Stimulated activated naive B cell treated with anti-CD40 and anti-IgM and Interleukin-4, amounts not matched to agents 10 μg/mL and 1 μg/mL and 100 μg/mL, for 72 hours (primary cell): Measurements from ENCODE around the gene GAA.

Source experiments
- ATAC-seq, 2 donors: fragments of 150-1000 bp; cut with Tn5 transposase; replicated peaks; 2 replicates each; pipeline ENCODE4 v1.10.0; 2021; ENCODE audit warnings: moderate library complexity in 1 of 2
- DNase-seq: peaks from one replicate; pipeline ENCODE4 v3.0.0; 2021
- H3K27ac Mint-ChIP-seq: one replicate; pipeline ENCODE4 v1.8.0; 2022; ENCODE audit warnings: mild to moderate bottlenecking, mixed read lengths
- H3K27me3 Mint-ChIP-seq, 2 donors: one replicate each; pipeline ENCODE4 v1.8.0; 2022; ENCODE audit warnings: mixed read lengths in 2 of 2
- H3K36me3 Mint-ChIP-seq, 2 donors: one replicate each; pipeline ENCODE4 v1.8.0; 2022; ENCODE audit warnings: mixed read lengths in 2 of 2, mild to moderate bottlenecking in 1 of 2
- H3K4me1 Mint-ChIP-seq, 2 donors: one replicate each; pipeline ENCODE4 v1.8.0; 2022; ENCODE audit warnings: mixed read lengths in 2 of 2, mild to moderate bottlenecking in 1 of 2
- H3K4me3 Mint-ChIP-seq, 2 donors: one replicate each; pipeline ENCODE4 v1.8.0; 2022; ENCODE audit warnings: mild to moderate bottlenecking in 2 of 2, mixed read lengths in 2 of 2, moderate library complexity in 1 of 2
- H3K9me3 Mint-ChIP-seq, 2 donors: one replicate each; pipeline ENCODE4 v1.8.0; 2022; ENCODE audit warnings: mixed read lengths in 2 of 2, mild to moderate bottlenecking in 1 of 2

GAA gene

GRCh38 chr17:80091376-80091775 is 10.0 kb upstream of the GAA start:
- no peaks in the 10 kb centered on the region for H3K9me3 Mint-ChIP-seq
- peaks cover 9 to 18% of the 10 kb centered on the region in 2 donors for H3K27me3 Mint-ChIP-seq
- no peaks in the 10 kb centered on the region for H3K4me1 Mint-ChIP-seq
- no peak overlapping the region for H3K4me3 Mint-ChIP-seq
- H3K27ac Mint-ChIP-seq = no peak overlapping the region
- DNase-seq (no peak), ATAC-seq (no peak)
- no peaks in the 10 kb centered on the region for H3K36me3 Mint-ChIP-seq

- DNase-seq (no peak), ATAC-seq (no peak)
- no peak overlapping the region for H3K27ac Mint-ChIP-seq
- peaks cover 14 to 19% of the 10 kb centered on the region in 2 donors for H3K27me3 Mint-ChIP-seq
- H3K4me3 Mint-ChIP-seq = no peak overlapping the region
- H3K4me1 Mint-ChIP-seq = no peaks in the 10 kb centered on the region
- H3K9me3 Mint-ChIP-seq = no peaks in the 10 kb centered on the region
- no peaks in the 10 kb centered on the region for H3K36me3 Mint-ChIP-seq
These were observed 8.4 kb upstream of the GAA start for GRCh38 chr17:80092959-80093358.

DNA sequence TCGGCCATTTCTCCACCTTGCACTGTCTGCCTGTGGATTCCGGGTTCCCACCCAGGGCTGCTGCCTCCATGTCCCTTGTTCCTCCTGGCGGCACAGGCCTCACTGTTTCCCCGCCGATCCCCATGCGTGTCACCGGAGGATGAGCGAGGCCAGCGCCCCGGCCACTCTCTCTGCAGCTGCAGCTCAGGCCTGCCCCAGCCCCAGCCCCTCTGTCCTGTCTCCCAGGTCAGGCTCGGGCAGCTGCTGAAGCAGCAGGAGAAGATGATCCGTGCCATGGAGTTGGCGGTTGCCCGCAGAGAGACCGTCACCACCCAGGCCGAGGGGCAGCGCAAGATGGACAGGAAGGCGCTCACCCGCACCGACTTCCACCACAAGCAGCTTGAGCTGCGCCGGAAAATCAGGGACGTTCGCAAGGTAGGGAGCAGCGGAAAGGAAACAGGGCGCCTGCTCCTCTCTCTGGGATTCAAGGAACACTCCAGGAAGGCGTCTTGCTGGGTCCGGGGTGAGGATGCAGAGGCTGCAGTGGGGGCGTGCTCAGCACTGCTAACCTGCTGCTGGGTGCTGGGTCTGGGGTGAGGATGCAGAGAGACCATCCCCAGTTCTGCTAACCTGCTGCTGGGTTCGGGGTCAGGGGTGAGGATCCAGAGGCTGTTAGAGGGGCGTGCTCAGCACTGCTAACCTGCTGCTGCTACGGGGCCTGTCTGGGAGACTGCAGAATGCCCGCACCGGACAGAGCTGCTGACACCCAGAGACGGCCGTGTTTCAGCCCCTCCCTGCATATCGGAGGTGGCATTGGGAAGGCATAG is 6.1 kb upstream of the GAA start:
- Mint-ChIP-seq H3K27me3 (peaks cover 15 to 19% of the 10 kb centered on the region in 2 donors), H3K4me3 (no peak overlapping the region), H3K27ac (no peak overlapping the region), H3K9me3 (no peaks in the 10 kb centered on the region), H3K4me1 (peaks cover 6% of the 10 kb centered on the region in 2 donors), H3K36me3 (no peaks in the 10 kb centered on the region)
- no peak for DNase-seq
- ATAC-seq = no peak

DNA sequence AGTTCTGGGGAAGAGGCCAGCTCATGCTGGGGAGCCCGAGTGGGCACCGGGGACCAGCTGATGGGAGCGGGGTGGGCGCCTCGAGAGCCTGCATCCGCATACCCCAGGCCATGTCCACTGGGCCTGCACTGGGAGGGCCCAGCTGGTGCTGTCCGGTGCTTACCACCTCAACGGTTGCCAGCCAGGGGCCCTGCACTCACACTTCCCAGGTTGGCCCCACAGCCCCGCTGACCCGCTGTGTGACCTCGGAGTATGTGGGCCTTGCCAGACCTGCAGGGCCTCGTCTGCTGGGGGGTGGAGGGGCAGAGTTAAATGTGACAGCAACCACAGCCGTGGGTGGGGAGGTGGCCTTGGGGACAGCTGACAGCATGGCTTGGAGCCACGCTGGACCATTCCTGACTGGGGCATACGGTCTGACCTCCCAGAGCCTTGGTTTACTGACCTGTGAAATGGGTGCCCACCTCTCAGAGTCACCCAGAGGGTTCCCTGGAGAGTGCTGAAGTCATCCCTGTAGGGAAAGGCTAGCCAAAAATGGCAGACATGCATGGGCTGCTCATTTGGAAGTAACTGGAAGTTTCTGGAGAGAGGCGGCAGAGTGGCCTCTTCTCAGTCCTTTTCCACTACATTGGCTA is 5.4 kb upstream of the GAA start:
- no peak overlapping the region for H3K27ac Mint-ChIP-seq
- no peaks in the 10 kb centered on the region for H3K9me3 Mint-ChIP-seq
- H3K36me3 Mint-ChIP-seq = no peaks in the 10 kb centered on the region

DNA sequence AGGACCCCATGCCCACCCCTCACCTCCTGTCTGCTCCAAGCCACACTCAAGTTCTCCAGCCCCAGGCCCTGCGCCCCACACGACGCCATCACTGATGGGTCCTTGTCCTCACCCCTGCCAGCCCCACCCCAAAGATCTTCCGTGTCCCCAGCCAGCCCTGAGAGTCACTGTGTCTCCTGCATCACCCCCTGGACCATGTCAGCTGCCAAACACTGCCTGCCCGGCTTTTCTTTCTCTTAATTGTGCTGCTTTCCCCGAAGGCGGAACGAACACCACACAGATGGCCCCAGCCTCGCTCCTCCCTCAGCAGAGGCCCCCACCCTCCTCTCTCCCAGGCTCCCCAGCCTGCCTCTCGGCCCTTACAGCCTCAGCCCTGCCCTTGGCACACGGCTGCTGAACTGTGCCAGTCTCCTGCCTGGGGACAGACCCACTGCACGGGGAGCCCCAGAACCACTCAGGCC is 4.8 kb upstream of the GAA start:
- H3K27me3 Mint-ChIP-seq = peaks cover 11 to 19% of the 10 kb centered on the region in 2 donors
- H3K9me3 Mint-ChIP-seq = no peaks in the 10 kb centered on the region
- no peak overlapping the region for H3K4me3 Mint-ChIP-seq
- no peak for DNase-seq
- H3K36me3 Mint-ChIP-seq = peaks cover 0 to 1% of the 10 kb centered on the region in 2 donors
- H3K27ac Mint-ChIP-seq = no peak overlapping the region
- ATAC-seq = no peak
- H3K4me1 Mint-ChIP-seq = peaks cover 11 to 14% of the 10 kb centered on the region in 2 donors

More for the DNA sequence above, 5.4 kb upstream of the GAA start:
- Mint-ChIP-seq H3K4me3 (no peak overlapping the region), H3K4me1 (peaks cover 11 to 13% of the 10 kb centered on the region in 2 donors), H3K27me3 (peaks cover 11 to 19% of the 10 kb centered on the region in 2 donors)
- no peak for DNase-seq
- ATAC-seq = no peak

DNA sequence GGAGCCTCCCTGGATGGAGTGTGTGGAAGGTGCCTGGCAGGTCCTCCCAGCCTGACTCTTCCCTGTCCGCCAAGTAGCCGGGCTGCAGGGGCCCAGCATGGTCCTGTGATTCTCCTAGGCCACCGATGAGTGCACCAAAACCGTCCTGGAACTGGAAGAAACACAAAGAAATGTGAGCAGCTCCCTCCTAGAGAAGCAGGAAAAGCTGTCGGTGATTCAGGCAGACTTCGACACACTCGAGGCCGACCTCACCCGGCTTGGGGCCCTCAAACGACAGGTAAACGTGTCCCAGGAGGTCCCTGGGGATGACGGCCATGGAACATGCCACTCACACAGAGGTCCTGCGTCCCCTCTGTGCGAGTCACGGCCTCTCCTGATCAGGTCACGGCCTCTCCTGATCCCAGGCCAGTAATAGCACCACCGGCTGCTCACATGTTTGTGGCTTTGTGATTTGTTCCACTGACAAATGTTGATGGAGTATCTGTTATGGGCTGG is 4.2 kb upstream of the GAA start:
- Mint-ChIP-seq H3K27ac (no peak overlapping the region), H3K36me3 (peaks cover 0 to 5% of the 10 kb centered on the region in 2 donors), H3K4me3 (no peak overlapping the region), H3K27me3 (peaks cover 11 to 19% of the 10 kb centered on the region in 2 donors), H3K4me1 (peaks cover 15 to 20% of the 10 kb centered on the region in 2 donors), H3K9me3 (no peaks in the 10 kb centered on the region)
- no peak for ATAC-seq
- DNase-seq = no peak

GRCh38 chr17:80097844-80098691 is 3.3 kb upstream of the GAA start:
- Mint-ChIP-seq H3K9me3 (no peaks in the 10 kb centered on the region), H3K36me3 (peaks cover 0 to 5% of the 10 kb centered on the region in 2 donors), H3K4me3 (no peak overlapping the region), H3K4me1 (peaks cover 18 to 29% of the 10 kb centered on the region in 2 donors), H3K27ac (no peak overlapping the region), H3K27me3 (peaks cover 11 to 19% of the 10 kb centered on the region in 2 donors)
- no peak for DNase-seq
- no peak for ATAC-seq

GRCh38 chr17:80099291-80100034 is 1.9 kb upstream of the GAA start:
- ATAC-seq (no peak), DNase-seq (no peak)
- Mint-ChIP-seq H3K36me3 (peaks cover 0 to 5% of the 10 kb centered on the region in 2 donors), H3K4me3 (no peak overlapping the region), H3K27ac (no peak overlapping the region), H3K9me3 (no peaks in the 10 kb centered on the region), H3K4me1 (peaks cover 22 to 36% of the 10 kb centered on the region in 2 donors), H3K27me3 (peaks cover 11 to 19% of the 10 kb centered on the region in 2 donors)

GRCh38 chr17:80100035-80100323 is 1.4 kb upstream of the GAA start:
- DNase-seq (no peak), ATAC-seq (no peak)
- Mint-ChIP-seq H3K36me3 (peaks cover 0 to 5% of the 10 kb centered on the region in 2 donors), H3K9me3 (no peaks in the 10 kb centered on the region), H3K27me3 (peaks cover 11 to 14% of the 10 kb centered on the region in 2 donors), H3K4me1 (peaks cover 22 to 36% of the 10 kb centered on the region in 2 donors), H3K27ac (peak overlapping the region; percentile 37), H3K4me3 (peak overlapping the region; percentile 91 to 98)

DNA sequence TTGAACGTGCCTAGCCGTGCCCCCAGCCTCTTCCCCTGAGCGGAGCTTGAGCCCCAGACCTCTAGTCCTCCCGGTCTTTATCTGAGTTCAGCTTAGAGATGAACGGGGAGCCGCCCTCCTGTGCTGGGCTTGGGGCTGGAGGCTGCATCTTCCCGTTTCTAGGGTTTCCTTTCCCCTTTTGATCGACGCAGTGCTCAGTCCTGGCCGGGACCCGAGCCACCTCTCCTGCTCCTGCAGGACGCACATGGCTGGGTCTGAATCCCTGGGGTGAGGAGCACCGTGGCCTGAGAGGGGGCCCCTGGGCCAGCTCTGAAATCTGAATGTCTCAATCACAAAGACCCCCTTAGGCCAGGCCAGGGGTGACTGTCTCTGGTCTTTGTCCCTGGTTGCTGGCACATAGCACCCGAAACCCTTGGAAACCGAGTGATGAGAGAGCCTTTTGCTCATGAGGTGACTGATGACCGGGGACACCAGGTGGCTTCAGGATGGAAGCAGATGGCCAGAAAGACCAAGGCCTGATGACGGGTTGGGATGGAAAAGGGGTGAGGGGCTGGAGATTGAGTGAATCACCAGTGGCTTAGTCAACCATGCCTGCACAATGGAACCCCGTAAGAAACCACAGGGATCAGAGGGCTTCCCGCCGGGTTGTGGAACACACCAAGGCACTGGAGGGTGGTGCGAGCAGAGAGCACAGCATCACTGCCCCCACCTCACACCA is 724 bp downstream of the GAA start:
- peaks cover 8% of the 10 kb centered on the region in 2 donors for H3K36me3 Mint-ChIP-seq
- H3K27me3 Mint-ChIP-seq = peaks cover under 1 to 6% of the 10 kb centered on the region in 2 donors
- no peak for DNase-seq
- peak; percentile 46 to 54 for ATAC-seq
- H3K4me1 Mint-ChIP-seq = peaks cover 22 to 36% of the 10 kb centered on the region in 2 donors
- H3K9me3 Mint-ChIP-seq = no peaks in the 10 kb centered on the region
- peak overlapping the region; percentile 96 to 98 for H3K4me3 Mint-ChIP-seq
- H3K27ac Mint-ChIP-seq = peak overlapping the region; percentile 94

DNA sequence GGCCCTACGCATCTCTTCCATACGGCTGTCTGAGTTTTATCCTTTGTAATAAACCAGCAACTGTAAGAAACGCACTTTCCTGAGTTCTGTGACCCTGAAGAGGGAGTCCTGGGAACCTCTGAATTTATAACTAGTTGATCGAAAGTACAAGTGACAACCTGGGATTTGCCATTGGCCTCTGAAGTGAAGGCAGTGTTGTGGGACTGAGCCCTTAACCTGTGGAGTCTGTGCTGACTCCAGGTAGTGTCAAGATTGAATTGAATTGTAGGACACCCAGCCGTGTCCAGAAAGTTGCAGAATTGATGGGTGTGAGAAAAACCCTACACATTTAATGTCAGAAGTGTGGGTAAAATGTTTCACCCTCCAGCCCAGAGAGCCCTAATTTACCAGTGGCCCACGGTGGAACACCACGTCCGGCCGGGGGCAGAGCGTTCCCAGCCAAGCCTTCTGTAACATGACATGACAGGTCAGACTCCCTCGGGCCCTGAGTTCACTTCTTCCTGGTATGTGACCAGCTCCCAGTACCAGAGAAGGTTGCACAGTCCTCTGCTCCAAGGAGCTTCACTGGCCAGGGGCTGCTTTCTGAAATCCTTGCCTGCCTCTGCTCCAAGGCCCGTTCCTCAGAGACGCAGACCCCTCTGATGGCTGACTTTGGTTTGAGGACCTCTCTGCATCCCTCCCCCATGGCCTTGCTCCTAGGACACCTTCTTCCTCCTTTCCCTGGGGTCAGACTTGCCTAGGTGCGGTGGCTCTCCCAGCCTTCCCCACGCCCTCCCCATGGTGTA is 1.5 kb downstream of the GAA start:
- peaks cover 22 to 36% of the 10 kb centered on the region in 2 donors for H3K4me1 Mint-ChIP-seq
- ATAC-seq = no peak
- no peaks in the 10 kb centered on the region for H3K9me3 Mint-ChIP-seq
- H3K4me3 Mint-ChIP-seq = peak overlapping the region; percentile 96 to 98
- peaks cover 0 to 2% of the 10 kb centered on the region in 2 donors for H3K27me3 Mint-ChIP-seq
- H3K36me3 Mint-ChIP-seq = peaks cover 8% of the 10 kb centered on the region in 2 donors
- no peak for DNase-seq
- H3K27ac Mint-ChIP-seq = peak overlapping the region; percentile 37

DNA sequence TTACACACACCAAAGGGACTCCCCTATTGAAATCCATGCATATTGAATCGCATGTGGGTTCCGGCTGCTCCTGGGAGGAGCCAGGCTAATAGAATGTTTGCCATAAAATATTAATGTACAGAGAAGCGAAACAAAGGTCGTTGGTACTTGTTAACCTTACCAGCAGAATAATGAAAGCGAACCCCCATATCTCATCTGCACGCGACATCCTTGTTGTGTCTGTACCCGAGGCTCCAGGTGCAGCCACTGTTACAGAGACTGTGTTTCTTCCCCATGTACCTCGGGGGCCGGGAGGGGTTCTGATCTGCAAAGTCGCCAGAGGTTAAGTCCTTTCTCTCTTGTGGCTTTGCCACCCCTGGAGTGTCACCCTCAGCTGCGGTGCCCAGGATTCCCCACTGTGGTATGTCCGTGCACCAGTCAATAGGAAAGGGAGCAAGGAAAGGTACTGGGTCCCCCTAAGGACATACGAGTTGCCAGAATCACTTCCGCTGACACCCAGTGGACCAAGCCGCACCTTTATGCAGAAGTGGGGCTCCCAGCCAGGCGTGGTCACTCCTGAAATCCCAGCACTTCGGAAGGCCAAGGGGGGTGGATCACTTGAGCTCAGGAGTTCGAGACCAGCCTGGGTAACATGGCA is 2.2 kb downstream of the GAA start:
- Mint-ChIP-seq H3K27me3 (no peaks in the 10 kb centered on the region), H3K27ac (no peak overlapping the region), H3K4me3 (peak overlapping the region in 1 of 2 donors; percentile 15), H3K9me3 (no peaks in the 10 kb centered on the region), H3K36me3 (peaks cover 8 to 11% of the 10 kb centered on the region in 2 donors), H3K4me1 (peaks cover 22 to 36% of the 10 kb centered on the region in 2 donors)
- ATAC-seq (no peak), DNase-seq (no peak)
